ENCODE results near the gene PRAMEF1. TPM values are rescaled to one million over a fixed set of nuclear protein-coding genes. Genes with fewer than 3 reads are reported as not detected.

PRAMEF1 gene
- total and polyA plus RNA-seq, 10 of the 15 experiments (the other 5 are each of a cell fraction or from before 2014, with no cell fraction given) = not detected

- TF ChIP-seq, protein P1, sequence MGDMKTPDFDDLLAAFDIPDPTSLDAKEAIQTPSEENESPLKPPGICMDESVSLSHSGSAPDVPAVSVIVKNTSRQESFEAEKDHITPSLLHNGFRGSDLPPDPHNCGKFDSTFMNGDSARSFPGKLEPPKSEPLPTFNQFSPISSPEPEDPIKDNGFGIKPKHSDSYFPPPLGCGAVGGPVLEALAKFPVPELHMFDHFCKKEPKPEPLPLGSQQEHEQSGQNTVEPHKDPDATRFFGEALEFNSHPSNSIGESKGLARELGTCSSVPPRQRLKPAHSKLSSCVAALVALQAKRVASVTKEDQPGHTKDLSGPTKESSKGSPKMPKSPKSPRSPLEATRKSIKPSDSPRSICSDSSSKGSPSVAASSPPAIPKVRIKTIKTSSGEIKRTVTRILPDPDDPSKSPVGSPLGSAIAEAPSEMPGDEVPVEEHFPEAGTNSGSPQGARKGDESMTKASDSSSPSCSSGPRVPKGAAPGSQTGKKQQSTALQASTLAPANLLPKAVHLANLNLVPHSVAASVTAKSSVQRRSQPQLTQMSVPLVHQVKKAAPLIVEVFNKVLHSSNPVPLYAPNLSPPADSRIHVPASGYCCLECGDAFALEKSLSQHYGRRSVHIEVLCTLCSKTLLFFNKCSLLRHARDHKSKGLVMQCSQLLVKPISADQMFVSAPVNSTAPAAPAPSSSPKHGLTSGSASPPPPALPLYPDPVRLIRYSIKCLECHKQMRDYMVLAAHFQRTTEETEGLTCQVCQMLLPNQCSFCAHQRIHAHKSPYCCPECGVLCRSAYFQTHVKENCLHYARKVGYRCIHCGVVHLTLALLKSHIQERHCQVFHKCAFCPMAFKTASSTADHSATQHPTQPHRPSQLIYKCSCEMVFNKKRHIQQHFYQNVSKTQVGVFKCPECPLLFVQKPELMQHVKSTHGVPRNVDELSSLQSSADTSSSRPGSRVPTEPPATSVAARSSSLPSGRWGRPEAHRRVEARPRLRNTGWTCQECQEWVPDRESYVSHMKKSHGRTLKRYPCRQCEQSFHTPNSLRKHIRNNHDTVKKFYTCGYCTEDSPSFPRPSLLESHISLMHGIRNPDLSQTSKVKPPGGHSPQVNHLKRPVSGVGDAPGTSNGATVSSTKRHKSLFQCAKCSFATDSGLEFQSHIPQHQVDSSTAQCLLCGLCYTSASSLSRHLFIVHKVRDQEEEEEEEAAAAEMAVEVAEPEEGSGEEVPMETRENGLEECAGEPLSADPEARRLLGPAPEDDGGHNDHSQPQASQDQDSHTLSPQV (IDR thresholded peaks at IDR 0.05) = no peak
- TF ChIP-seq SKIL (IDR thresholded peaks at IDR 0.05; ENCODE audit: low read depth, poor library complexity, severe bottlenecking) (no peak), ASH2L (IDR thresholded peaks at IDR 0.05; ENCODE audit: borderline replicate concordance, low read depth) (no peak), PKNOX1 (IDR thresholded peaks at IDR 0.05) (no peak)
These were observed 33.4 kb upstream of the PRAMEF1 start (continued) for GRCh38 chr1:12757836-12758235.
